Panc1 (cell line): ENCODE results near the gene CCDC6.

ENCODE experiments used
- CTCF ChIP-seq: fragments of 450-650 bp; IDR thresholded peaks from 2 replicates; pipeline ENCODE4 v1.5.1; 2017; ENCODE audit warnings: mild to moderate bottlenecking
- POLR2AphosphoS5 ChIP-seq: IDR thresholded peaks from 2 replicates; pipeline ENCODE4 v1.6.1; 2012; ENCODE audit warnings: mild to moderate bottlenecking, low read depth, low read length, moderate library complexity
- REST ChIP-seq, 2 experiments: IDR thresholded peaks; 2 replicates each; pipeline ENCODE4 v1.6.1; 2011 to 2012; ENCODE audit warnings: low read depth in 2 of 2, control low read depth in 1 of 2, low read length in 1 of 2, mild to moderate bottlenecking in 1 of 2, moderate library complexity in 1 of 2; ENCODE audit not compliant: insufficient read depth in 1 of 2
- SIN3A ChIP-seq: IDR thresholded peaks from 2 replicates; pipeline ENCODE4 v1.6.1; 2012; ENCODE audit warnings: low read depth, mild to moderate bottlenecking, low read length, moderate library complexity, borderline replicate concordance; ENCODE audit not compliant: insufficient read depth

- no peak for TF ChIP-seq CTCF
- no peak for TF ChIP-seq POLR2AphosphoS5
- TF ChIP-seq REST (IDR thresholded peaks at IDR 0.05; ENCODE audit: insufficient read depth in 1 of 2, low read depth in 2 of 2, low read length in 1 of 2), result no peak
- no peak for TF ChIP-seq SIN3A
These were observed 1.2 kb downstream of the CCDC6 start for GRCh38 chr10:59905066-59905730.
